HepG2 (cell line): Measurements from ENCODE around the gene PLXNA1. TPM values are rescaled to one million over a fixed set of nuclear protein-coding genes. Genes with fewer than 3 reads are reported as not detected.

ENCODE experiments used
- ATAC-seq: fragments of 200-7000 bp; cut with Tn5 transposase; 3 replicates; pipeline ENCODE4 v1.9.1; 2020; ENCODE audit warnings: mild to moderate bottlenecking, moderate library complexity
- BruUV-seq: library from RNA; stranded (reverse); fragments of 400-500 nt; replicated peaks from 2 replicates; lab custom pipeline; 2021; lab: Mats Ljungman, UMichigan
- CTCF ChIA-PET: fragments of 300-600 bp; formaldehyde crosslinking; extraction: SDS; loops from one replicate; lab custom pipeline; 2021; ENCODE audit warnings: low total read pairs, inconsistent platforms, low intra/inter-chr PET ratio; lab: Yijun Ruan, JAX
- POLR2A ChIA-PET: fragments of 350-600 bp; sonication (Branson Sonifier 250); formaldehyde crosslinking; loops from one replicate; lab custom pipeline; 2020; ENCODE audit warnings: antibody characterized with exemption, inconsistent platforms; lab: Yijun Ruan, JAX
- DNase-seq: peaks from one replicate; pipeline ENCODE4 v3.0.0-alpha.2; 2015; ENCODE audit warnings: low spot score
- FAIRE-seq: peaks from 3 replicates; lab custom pipeline; 2011; peaks lifted over from hg19 to GRCh38; lab: Jason Lieb, UNC
- H2AFZ ChIP-seq: one replicate; pipeline ENCODE4 v1.6.1; 2011; ENCODE audit warnings: low read length, inconsistent platforms
- H3K27ac ChIP-seq: fragments of 300-600 bp; 3 replicates; pipeline ENCODE4 v1.8.0; 2011; ENCODE audit warnings: mixed run types, mild to moderate bottlenecking, mixed read lengths, low read length, inconsistent platforms; ENCODE audit not compliant: insufficient read depth; ENCODE audit errors: extremely low read length
- H3K27me3 ChIP-seq, 2 experiments: fragments of 200-600 bp in 1 of 2; 2 replicates in 1 of 2; 3 replicates in 1 of 2; pipeline versions ENCODE4 v1.6.0 to v1.8.0; 2011; ENCODE audit warnings: low read length in 2 of 2, mild to moderate bottlenecking in 2 of 2, moderate library complexity in 2 of 2, inconsistent platforms in 1 of 2; ENCODE audit not compliant: insufficient read depth in 2 of 2, control insufficient read depth in 1 of 2
- H3K36me3 ChIP-seq, 2 experiments: fragments of 200-600 bp in 1 of 2; replicated peaks in 1 of 2; 2 replicates in 1 of 2; 3 replicates in 1 of 2; pipeline versions ENCODE4 v1.5.1 to v1.8.0; 2011; ENCODE audit warnings: low read length in 2 of 2, inconsistent platforms in 1 of 2; ENCODE audit not compliant: insufficient read depth in 2 of 2, control insufficient read depth in 1 of 2
- H3K4me1 ChIP-seq: 2 replicates; pipeline ENCODE4 v1.5.1; 2012; ENCODE audit warnings: low read length, inconsistent platforms; ENCODE audit not compliant: insufficient read depth
- H3K4me2 ChIP-seq: 2 replicates; pipeline ENCODE4 v1.6.0; 2011; ENCODE audit warnings: low read depth, low read length, inconsistent platforms
- H3K4me3 ChIP-seq, 3 experiments: fragments of 200-600 bp in 1 of 3; sonication (generic), shearing (Covaris generic) in 1 of 3; replicated peaks in 1 of 3; 2 replicates each; pipeline ENCODE4 v1.5.1; 2011 to 2016; ENCODE audit warnings: low read length in 3 of 3, inconsistent platforms in 2 of 3, low read depth in 2 of 3, mild to moderate bottlenecking in 2 of 3, control low read depth in 1 of 3, mixed read lengths in 1 of 3; ENCODE audit not compliant: insufficient read depth in 1 of 3
- H3K79me2 ChIP-seq: one replicate; pipeline ENCODE4 v1.6.1; 2011; ENCODE audit warnings: low read length, inconsistent platforms; ENCODE audit not compliant: insufficient read depth
- H3K9ac ChIP-seq: 2 replicates; pipeline ENCODE4 v1.6.0; 2011; ENCODE audit warnings: mild to moderate bottlenecking, low read depth, low read length, inconsistent platforms; ENCODE audit not compliant: insufficient read depth
- H3K9me3 ChIP-seq: 2 replicates; pipeline ENCODE4 v1.5.1; 2012; ENCODE audit warnings: mild to moderate bottlenecking, low read length
- H4K20me1 ChIP-seq: 2 replicates; pipeline ENCODE4 v1.6.0; 2011; ENCODE audit warnings: inconsistent platforms, mild to moderate bottlenecking, low read length, moderate library complexity; ENCODE audit not compliant: insufficient read depth
- ARID5B ChIP-seq: IDR thresholded peaks from 2 replicates; pipeline ENCODE4 v1.4.0; 2020; ENCODE audit warnings: mild to moderate bottlenecking, missing genetic modification reagents
- PRPF4 ChIP-seq: fragments of 200-400 bp; formaldehyde crosslinking; IDR thresholded peaks from 2 replicates; pipeline ENCODE4 v1.6.1; 2016; ENCODE audit warnings: low read length, low read depth; ENCODE audit not compliant: poor library complexity, severe bottlenecking
- ZNF598 ChIP-seq: sonication (generic); formaldehyde crosslinking; IDR thresholded peaks from 2 replicates; pipeline ENCODE4 v1.5.1; 2020; ENCODE audit warnings: mild to moderate bottlenecking, missing genetic modification reagents, borderline replicate concordance
- WGBS: methylation state at CpG from one replicate; pipeline ENCODE4 v1.1.6; 2017; ENCODE audit warnings: low lambda C conversion rate; 5-methylcytosine and 5-hydroxymethylcytosine counted together
- in situ Hi-C: cut with HindIII; loops from 2 replicates; pipeline ENCODE4 v1.10.0; 2017; ENCODE audit warnings: low pct_unique_long_range_greater_than_20kb; ENCODE audit not compliant: extremely low pct_ligation_motif_present
- intact Hi-C: fragments of 100-400 bp; cut with micrococcal nuclease; formaldehyde crosslinking; loops from one replicate; pipeline ENCODE4 v1.10.0; 2022; ENCODE audit not compliant: unreplicated experiment
- polyA plus RNA-seq, 8 experiments: library from polyadenylated mRNA; depleted of rRNA in 3 of 8; stranded (reverse) in 7 of 8; unstranded in 1 of 8; fragments of >200 nt; fragmentation: Illumina TruSeq in 4 of 8; extraction: Trizol in 4 of 8; gene quantifications; 2 replicates each; pipeline versions ENCODE4 v1.2.1 to v1.2.3, GENCODE V29; 2011 to 2016; ENCODE audit warnings: low read depth in 4 of 8, missing spikeins in 1 of 8, mixed read lengths in 1 of 8; ENCODE audit not compliant: insufficient read depth in 1 of 8
- total RNA-seq, 5 experiments: library from RNA; depleted of rRNA; stranded (reverse); fragments of >200 nt; fragmentation: Illumina TruSeq; extraction: Trizol; gene quantifications; 2 replicates each; pipeline ENCODE4 v1.2.3, GENCODE V29; 2016; ENCODE audit warnings: low read depth in 1 of 5

The PLXNA1 gene
- total and polyA plus RNA-seq, 2 of the 13 experiments (the other 11 are each of a cell fraction or from before 2014, with no cell fraction given) = 16.6 to 18.2 TPM

GRCh38 chr3:126960604-126960995 is 22.3 kb upstream of the PLXNA1 start:
- CTCF ChIA-PET = interaction anchor here (0.7 kb wide), 1 partner anchor 208 kb away, joined by 3 read pairs; no protein-coding TSS in a partner anchor
- Histone ChIP-seq H3K36me3 (0 out of 5 replicates have a peak, but pooled peaks cover 0 to 2% of the 10 kb centered on the region in 2 experiments), H3K4me1 (peaks cover 30% of the 10 kb centered on the region), H3K27ac (no peak overlapping the region), H3K9ac (no peak overlapping the region), H3K79me2 (no peaks in the 10 kb centered on the region), H3K4me3 (no peak overlapping the region), H4K20me1 (no peaks in the 10 kb centered on the region), H3K9me3 (no peaks in the 10 kb centered on the region), H3K4me2 (no peak overlapping the region), H2AFZ (no peak overlapping the region), H3K27me3 (no peaks in the 10 kb centered on the region)
- FAIRE-seq (no peak), DNase-seq (no peak), ATAC-seq (no peak)
- 99% methylated on average over 13 of the region's 17 CpGs for WGBS
- POLR2A ChIA-PET = no interaction called here
- TF ChIP-seq PRPF4 (no peak), ZNF598 (no peak), ARID5B (no peak)
- intact Hi-C loops (loop anchor here (1.0 kb wide), 1 partner anchor 208 kb away; no protein-coding TSS in a partner anchor), in situ Hi-C loops (loop anchor here (5.0 kb wide), 1 partner anchor 208 kb away; no protein-coding TSS in a partner anchor)
- BruUV-seq = no TSS peak
